ACHN (cell line): ENCODE results near the gene ZMIZ1.
"Not testable (repeated sequence)": the region's sequence is repeated elsewhere in the genome, so short reads cannot be mapped to it uniquely, and the experiment has no call there.

Experiments
- DNase-seq: peaks from one replicate; pipeline ENCODE4 v3.0.0-alpha.2; 2015
- in situ Hi-C: cut with HindIII; loops from 2 replicates; pipeline ENCODE4 v1.10.0; 2017; ENCODE audit warnings: low sequenced_read_pairs, low pct_ligation_motif_present, low pct_unique_long_range_greater_than_20kb

ZMIZ1 gene

GRCh38 chr10:79269443-79269842, 200.7 kb downstream of the ZMIZ1 start:
- in situ Hi-C loops, result no loop called here
- no peak for DNase-seq

GRCh38 chr10:79269969-79270368, 201.2 kb downstream of the ZMIZ1 start:
- in situ Hi-C loops, result no loop called here
- DNase-seq, result no peak

- in situ Hi-C loops, result no loop called here
Measured at GRCh38 chr10:79270466-79271246, 201.9 kb downstream of the ZMIZ1 start.

GRCh38 chr10:79272353-79272752, 203.6 kb downstream of the ZMIZ1 start:
- in situ Hi-C loops, result no loop called here
- DNase-seq, result no peak

More at GRCh38 chr10:79270466-79271246, 201.9 kb downstream of the ZMIZ1 start:
- DNase-seq, result no peak

GRCh38 chr10:79273604-79274003, 204.8 kb downstream of the ZMIZ1 start:
- in situ Hi-C loops, result no loop called here
- no peak for DNase-seq

GRCh38 chr10:79274279-79275104, 205.7 kb downstream of the ZMIZ1 start:
- no peak for DNase-seq
- in situ Hi-C loops, result no loop called here

- DNase-seq, result no peak
- in situ Hi-C loops, result no loop called here
Measured at GRCh38 chr10:79275105-79275430, 206.3 kb downstream of the ZMIZ1 start.

- in situ Hi-C loops, result no loop called here
- DNase-seq, result no peak
Measured at GRCh38 chr10:79275431-79275851, 206.7 kb downstream of the ZMIZ1 start.

- DNase-seq, result no peak
- in situ Hi-C loops, result no loop called here
Measured at GRCh38 chr10:79277579-79278269, 209.0 kb downstream of the ZMIZ1 start.

- DNase-seq, in situ Hi-C loops: not testable (repeated sequence)
Measured at GRCh38 chr10:79279047-79279446, 210.3 kb downstream of the ZMIZ1 start.

GRCh38 chr10:79280956-79281355, 212.2 kb downstream of the ZMIZ1 start:
- in situ Hi-C loops, result no loop called here
- DNase-seq, result no peak

- in situ Hi-C loops, result no loop called here
- DNase-seq, result no peak
Measured at GRCh38 chr10:79282388-79282787, 213.6 kb downstream of the ZMIZ1 start.

- DNase-seq, result no peak
- in situ Hi-C loops, result no loop called here
Measured at GRCh38 chr10:79283616-79284015, 214.8 kb downstream of the ZMIZ1 start.

GRCh38 chr10:79284158-79284871, 215.5 kb downstream of the ZMIZ1 start:
- no peak for DNase-seq
- in situ Hi-C loops, result no loop called here

- in situ Hi-C loops, result no loop called here
- DNase-seq, result no peak
Measured at GRCh38 chr10:79285315-79286197, 216.8 kb downstream of the ZMIZ1 start.

- in situ Hi-C loops, result no loop called here
- DNase-seq, result no peak
Measured at GRCh38 chr10:79286318-79286951, 217.7 kb downstream of the ZMIZ1 start.

GRCh38 chr10:79287973-79288723, 219.4 kb downstream of the ZMIZ1 start:
- in situ Hi-C loops, result no loop called here
- no peak for DNase-seq
